ENCODE data around the gene POFUT1.

The POFUT1 gene

DNA sequence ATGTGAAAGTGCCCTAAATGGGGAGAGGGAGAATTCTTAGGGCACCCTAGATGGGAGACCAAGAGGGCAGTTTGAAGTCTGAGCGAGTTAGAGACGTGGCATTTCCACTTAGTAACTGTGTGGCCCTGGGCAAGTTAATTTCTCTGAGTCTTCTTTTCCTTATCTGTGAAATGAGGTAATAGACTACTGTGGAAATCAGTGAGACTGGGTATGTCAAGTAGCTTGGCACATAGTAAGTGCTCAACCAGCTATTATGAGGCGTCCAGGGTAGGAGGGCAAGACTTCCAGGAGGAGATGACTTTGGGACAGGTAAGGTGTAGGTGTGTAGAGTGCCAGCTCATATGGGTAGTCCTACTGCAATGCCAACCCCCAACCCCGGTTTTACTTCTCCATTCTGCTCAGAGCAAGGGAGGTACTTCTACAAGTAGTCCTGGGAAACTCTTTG is 70.5 kb downstream of the POFUT1 start:
- Mint-ChIP-seq H3K27ac (peak overlapping the region; percentile 85), H3K4me1 (ENCODE audit: low read depth) (peaks cover 29% of the 10 kb centered on the region), H3K27me3 (ENCODE audit: low read depth) (no peaks in the 10 kb centered on the region), H3K9me3 (no peaks in the 10 kb centered on the region), H3K4me3 (peak overlapping the region; percentile 89), H3K36me3 (ENCODE audit: low read depth) (peaks cover 11% of the 10 kb centered on the region)
- peak; percentile 12 for DNase-seq (ENCODE audit: low spot score)

DNA sequence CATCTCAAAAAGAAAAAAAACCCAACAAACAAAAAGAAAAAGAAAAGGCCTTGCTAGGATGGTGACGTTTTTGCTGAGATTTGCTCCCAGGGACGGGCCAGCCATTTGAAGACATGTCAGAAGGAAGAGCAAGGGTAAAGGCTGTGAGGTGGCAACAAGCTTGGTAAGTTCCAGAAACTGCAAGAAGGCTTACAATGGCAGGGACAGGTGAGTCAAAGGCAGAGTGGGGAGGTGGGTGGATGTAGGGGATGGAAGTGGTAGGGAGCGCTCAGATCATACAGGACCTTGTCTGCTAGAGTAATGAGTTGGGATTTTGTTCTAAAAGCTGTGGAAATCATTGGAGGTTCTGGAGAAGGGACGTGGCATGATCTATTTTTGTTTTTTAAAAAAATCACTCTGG is 74.0 kb downstream of the POFUT1 start:
- DNase-seq (ENCODE audit: low spot score) = peak; percentile 10
- Mint-ChIP-seq H3K4me1 (ENCODE audit: low read depth) (peaks cover 54% of the 10 kb centered on the region), H3K27me3 (ENCODE audit: low read depth) (no peaks in the 10 kb centered on the region), H3K36me3 (ENCODE audit: low read depth) (peaks cover 12% of the 10 kb centered on the region), H3K4me3 (no peak overlapping the region), H3K27ac (peak overlapping the region; percentile 4), H3K9me3 (no peaks in the 10 kb centered on the region)

- Mint-ChIP-seq H3K4me1 (ENCODE audit: low read depth) (peaks cover 53% of the 10 kb centered on the region), H3K9me3 (no peaks in the 10 kb centered on the region), H3K4me3 (no peak overlapping the region), H3K27me3 (ENCODE audit: low read depth) (no peaks in the 10 kb centered on the region), H3K36me3 (ENCODE audit: low read depth) (peaks cover 12% of the 10 kb centered on the region), H3K27ac (no peak overlapping the region)
- no peak for DNase-seq (ENCODE audit: low spot score)
These were observed 74.8 kb downstream of the POFUT1 start for GRCh38 chr20:32282461-32282860.

GRCh38 chr20:32285082-32285620 is 77.5 kb downstream of the POFUT1 start:
- Mint-ChIP-seq H3K27me3 (ENCODE audit: low read depth) (no peaks in the 10 kb centered on the region), H3K36me3 (ENCODE audit: low read depth) (peaks cover 20% of the 10 kb centered on the region), H3K4me3 (peak overlapping the region; percentile 70), H3K9me3 (no peaks in the 10 kb centered on the region), H3K4me1 (ENCODE audit: low read depth) (peaks cover 38% of the 10 kb centered on the region), H3K27ac (peak overlapping the region; percentile 86)
- DNase-seq (ENCODE audit: low spot score) = peak; percentile 27

GRCh38 chr20:32285621-32286371 is 78.1 kb downstream of the POFUT1 start:
- H3K4me1 Mint-ChIP-seq (ENCODE audit: low read depth) = peaks cover 38% of the 10 kb centered on the region
- H3K4me3 Mint-ChIP-seq = peak overlapping the region; percentile 70
- H3K27ac Mint-ChIP-seq = peak overlapping the region; percentile 86
- H3K9me3 Mint-ChIP-seq = no peaks in the 10 kb centered on the region
- peak; percentile 82 for DNase-seq (ENCODE audit: low spot score)
- no peaks in the 10 kb centered on the region for H3K27me3 Mint-ChIP-seq (ENCODE audit: low read depth)
- H3K36me3 Mint-ChIP-seq (ENCODE audit: low read depth) = peaks cover 23% of the 10 kb centered on the region

DNA sequence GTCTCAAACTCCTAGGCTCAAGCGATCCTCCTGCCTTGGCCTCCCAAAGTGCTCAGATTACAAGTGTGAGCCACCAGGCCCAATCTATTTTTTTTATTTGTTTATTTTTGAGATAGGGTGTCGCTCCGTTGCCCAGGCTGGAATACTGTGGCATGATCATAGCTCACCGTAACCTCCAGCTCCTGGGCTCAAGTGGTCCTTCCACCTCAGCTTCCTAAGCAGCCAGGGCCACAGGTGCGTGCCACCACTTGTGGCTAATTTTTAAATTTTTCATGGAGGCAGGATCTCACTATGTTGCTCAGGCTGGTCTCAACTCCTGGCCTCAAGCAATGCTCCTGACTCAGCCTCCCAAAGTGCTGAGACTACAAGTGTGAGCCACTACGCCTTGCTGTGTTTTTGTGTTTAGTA is 79.6 kb downstream of the POFUT1 start:
- Mint-ChIP-seq H3K27me3 (ENCODE audit: low read depth) (no peaks in the 10 kb centered on the region), H3K4me3 (no peak overlapping the region), H3K27ac (peak overlapping the region; percentile 45), H3K9me3 (no peaks in the 10 kb centered on the region), H3K36me3 (ENCODE audit: low read depth) (peaks cover 15% of the 10 kb centered on the region), H3K4me1 (ENCODE audit: low read depth) (peaks cover 28% of the 10 kb centered on the region)
- no peak for DNase-seq (ENCODE audit: low spot score)

Measured in T-helper 2 cell treated with Interferon-gamma antibody and Interleukin-4, amounts not matched to agents 5 μg/mL and 100 μg/mL, for 36 hours (primary cell).